Ishikawa (cell line): ENCODE data around the gene ATP6V0C.
A peak's percentile ranks its signal among the peaks of the same experiment; 100 is the strongest.

Experiments used
- CEBPB ChIP-seq: IDR thresholded peaks from 2 replicates; pipeline ENCODE4 v1.6.1; 2012
- CREB1 ChIP-seq: IDR thresholded peaks from 2 replicates; pipeline ENCODE4 v1.6.1; 2012; ENCODE audit warnings: low read depth
- EGR1 ChIP-seq: IDR thresholded peaks from 2 replicates; pipeline ENCODE4 v1.6.1; 2012
- EP300 ChIP-seq: IDR thresholded peaks from 2 replicates; pipeline ENCODE4 v1.6.1; 2012; ENCODE audit warnings: borderline replicate concordance
- FOXM1 ChIP-seq: IDR thresholded peaks from 2 replicates; pipeline ENCODE4 v1.6.1; 2012; ENCODE audit warnings: low read depth, borderline replicate concordance
- NFIC ChIP-seq: IDR thresholded peaks from 2 replicates; pipeline ENCODE4 v1.6.1; 2012
- RAD21 ChIP-seq: IDR thresholded peaks from 2 replicates; pipeline ENCODE4 v1.6.1; 2012; ENCODE audit warnings: low read depth
- TAF1 ChIP-seq: IDR thresholded peaks from 2 replicates; pipeline ENCODE4 v1.6.1; 2012; ENCODE audit warnings: low read depth, mild to moderate bottlenecking
- TCF12 ChIP-seq: IDR thresholded peaks from 2 replicates; pipeline ENCODE4 v1.6.1; 2012; ENCODE audit warnings: low read depth
- TEAD4 ChIP-seq: IDR thresholded peaks from 2 replicates; pipeline ENCODE4 v1.6.1; 2012
- YY1 ChIP-seq: IDR thresholded peaks from 2 replicates; pipeline ENCODE4 v1.6.1; 2012; ENCODE audit warnings: low read depth
- ZBTB7A ChIP-seq: IDR thresholded peaks from 2 replicates; pipeline ENCODE4 v1.6.1; 2012; ENCODE audit warnings: low read depth
- TF ChIP-seq, protein P1 (sequence below): IDR thresholded peaks from 2 replicates; pipeline ENCODE4 v1.6.1; 2012
- TF ChIP-seq, protein P2 (sequence below): IDR thresholded peaks from 2 replicates; pipeline ENCODE4 v1.6.1; 2012
- TF ChIP-seq, protein P3 (sequence below): IDR thresholded peaks from 2 replicates; pipeline ENCODE4 v1.6.1; 2012; ENCODE audit warnings: low read depth, mild to moderate bottlenecking

The ATP6V0C gene

DNA sequence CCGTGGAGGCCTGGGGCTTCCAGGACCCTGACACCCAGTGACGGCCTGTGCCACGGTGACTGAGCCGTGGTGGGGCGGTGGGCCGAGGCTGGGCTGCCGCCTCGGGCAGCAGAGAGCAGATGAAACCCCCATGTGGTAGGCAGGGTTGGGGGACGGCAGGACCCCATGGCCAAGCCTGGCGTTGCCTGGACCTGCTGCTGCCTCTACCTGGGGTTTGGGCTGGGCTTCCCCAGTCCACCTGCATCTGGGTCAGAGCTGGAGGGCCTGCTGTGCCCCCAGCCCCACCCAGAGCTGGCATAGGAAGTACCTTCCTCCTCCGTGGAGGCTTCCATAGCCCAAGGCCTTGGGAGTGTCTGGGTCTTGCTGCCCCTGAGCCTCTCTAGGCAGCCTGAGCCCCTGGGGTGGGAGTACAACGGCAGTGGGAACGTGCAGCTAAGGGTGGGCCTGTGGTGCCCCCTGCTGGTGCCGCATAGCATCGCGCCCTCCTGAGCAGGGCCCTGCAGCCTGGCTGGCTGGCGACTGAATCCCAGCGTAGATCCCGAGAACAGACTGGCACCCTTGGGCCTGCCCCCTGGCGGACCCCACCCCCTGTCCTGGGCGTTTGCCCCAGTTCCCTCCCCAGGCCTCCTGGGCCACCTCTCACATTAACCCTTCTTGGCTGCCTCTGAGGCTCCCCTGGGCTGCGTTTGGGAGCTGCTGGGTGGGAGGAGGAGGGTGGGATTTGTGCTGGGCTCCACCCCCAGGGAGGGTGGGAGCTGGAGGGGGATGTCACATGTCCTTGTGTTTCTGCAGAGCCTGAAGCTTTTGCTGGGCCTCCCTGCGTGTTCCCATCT lies 12.6 kb upstream of the ATP6V0C start:
- no peak for TF ChIP-seq CEBPB
- TF ChIP-seq EP300: no peak
- no peak for TF ChIP-seq FOXM1
- TF ChIP-seq EGR1: no peak
- no peak for TF ChIP-seq TEAD4
- TF ChIP-seq, protein P1, sequence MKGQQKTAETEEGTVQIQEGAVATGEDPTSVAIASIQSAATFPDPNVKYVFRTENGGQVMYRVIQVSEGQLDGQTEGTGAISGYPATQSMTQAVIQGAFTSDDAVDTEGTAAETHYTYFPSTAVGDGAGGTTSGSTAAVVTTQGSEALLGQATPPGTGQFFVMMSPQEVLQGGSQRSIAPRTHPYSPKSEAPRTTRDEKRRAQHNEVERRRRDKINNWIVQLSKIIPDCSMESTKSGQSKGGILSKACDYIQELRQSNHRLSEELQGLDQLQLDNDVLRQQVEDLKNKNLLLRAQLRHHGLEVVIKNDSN: peak; percentile 69
- no peak for TF ChIP-seq NFIC
- TF ChIP-seq, protein P2, sequence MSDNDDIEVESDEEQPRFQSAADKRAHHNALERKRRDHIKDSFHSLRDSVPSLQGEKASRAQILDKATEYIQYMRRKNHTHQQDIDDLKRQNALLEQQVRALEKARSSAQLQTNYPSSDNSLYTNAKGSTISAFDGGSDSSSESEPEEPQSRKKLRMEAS: no peak; the same call in 1 of the 2 replicates
- TF ChIP-seq TCF12: no peak
- no peak for TF ChIP-seq YY1
- TF ChIP-seq RAD21: peak; percentile 93
- TF ChIP-seq CREB1: no peak
- TF ChIP-seq, protein P3, sequence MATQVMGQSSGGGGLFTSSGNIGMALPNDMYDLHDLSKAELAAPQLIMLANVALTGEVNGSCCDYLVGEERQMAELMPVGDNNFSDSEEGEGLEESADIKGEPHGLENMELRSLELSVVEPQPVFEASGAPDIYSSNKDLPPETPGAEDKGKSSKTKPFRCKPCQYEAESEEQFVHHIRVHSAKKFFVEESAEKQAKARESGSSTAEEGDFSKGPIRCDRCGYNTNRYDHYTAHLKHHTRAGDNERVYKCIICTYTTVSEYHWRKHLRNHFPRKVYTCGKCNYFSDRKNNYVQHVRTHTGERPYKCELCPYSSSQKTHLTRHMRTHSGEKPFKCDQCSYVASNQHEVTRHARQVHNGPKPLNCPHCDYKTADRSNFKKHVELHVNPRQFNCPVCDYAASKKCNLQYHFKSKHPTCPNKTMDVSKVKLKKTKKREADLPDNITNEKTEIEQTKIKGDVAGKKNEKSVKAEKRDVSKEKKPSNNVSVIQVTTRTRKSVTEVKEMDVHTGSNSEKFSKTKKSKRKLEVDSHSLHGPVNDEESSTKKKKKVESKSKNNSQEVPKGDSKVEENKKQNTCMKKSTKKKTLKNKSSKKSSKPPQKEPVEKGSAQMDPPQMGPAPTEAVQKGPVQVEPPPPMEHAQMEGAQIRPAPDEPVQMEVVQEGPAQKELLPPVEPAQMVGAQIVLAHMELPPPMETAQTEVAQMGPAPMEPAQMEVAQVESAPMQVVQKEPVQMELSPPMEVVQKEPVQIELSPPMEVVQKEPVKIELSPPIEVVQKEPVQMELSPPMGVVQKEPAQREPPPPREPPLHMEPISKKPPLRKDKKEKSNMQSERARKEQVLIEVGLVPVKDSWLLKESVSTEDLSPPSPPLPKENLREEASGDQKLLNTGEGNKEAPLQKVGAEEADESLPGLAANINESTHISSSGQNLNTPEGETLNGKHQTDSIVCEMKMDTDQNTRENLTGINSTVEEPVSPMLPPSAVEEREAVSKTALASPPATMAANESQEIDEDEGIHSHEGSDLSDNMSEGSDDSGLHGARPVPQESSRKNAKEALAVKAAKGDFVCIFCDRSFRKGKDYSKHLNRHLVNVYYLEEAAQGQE: no peak
- peak; percentile 69; the same call in 1 of the 2 replicates for TF ChIP-seq ZBTB7A
- TF ChIP-seq TAF1: no peak

DNA sequence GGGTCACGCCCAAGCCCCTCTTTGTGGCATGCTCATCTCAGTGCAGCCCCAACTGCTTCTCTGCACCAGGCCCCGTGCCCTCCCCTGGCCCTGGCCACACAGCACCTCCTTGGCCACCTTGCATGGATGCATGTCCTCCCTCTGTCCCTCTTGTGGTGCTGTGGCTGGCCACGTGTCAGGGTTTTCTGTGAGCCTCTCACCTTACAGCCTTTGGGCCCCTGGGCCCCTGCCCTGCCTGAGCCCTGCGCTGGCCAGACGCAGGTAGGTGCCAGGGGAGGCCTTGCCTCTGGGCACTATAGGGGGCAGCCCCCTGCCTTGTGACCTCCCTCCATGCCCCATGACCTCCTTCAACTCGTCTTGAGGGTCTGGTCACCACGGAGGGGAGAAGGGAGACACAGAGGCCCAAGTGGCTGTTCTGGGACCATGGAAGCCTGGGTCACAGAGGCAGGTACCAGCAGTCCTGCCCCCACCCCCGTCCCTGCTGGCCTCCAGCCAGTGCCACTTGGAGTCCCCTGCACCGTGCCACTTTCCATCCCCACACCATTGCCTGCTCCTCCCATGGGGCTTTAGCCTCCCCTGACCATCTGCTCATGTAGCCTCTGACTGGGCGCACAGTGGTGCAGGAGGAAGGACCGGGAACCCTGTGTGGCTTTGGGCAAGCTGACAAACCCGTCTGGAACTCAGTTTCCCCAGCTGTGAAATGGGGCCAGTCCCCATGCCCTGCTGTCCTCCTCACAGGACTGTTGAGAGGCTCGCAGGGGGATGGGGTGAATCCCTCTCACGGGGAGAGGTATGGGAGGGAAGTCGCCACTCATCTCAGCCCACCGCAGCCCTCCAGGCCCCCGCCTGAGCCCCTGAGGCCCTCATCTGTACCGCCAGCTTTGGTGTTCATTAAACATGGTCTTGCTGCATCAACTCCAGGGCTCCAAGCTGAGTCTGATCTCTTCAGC lies 11.5 kb upstream of the ATP6V0C start:
- TF ChIP-seq ZBTB7A (no peak), TCF12 (no peak), EP300 (no peak), YY1 (no peak), NFIC (no peak), CREB1 (no peak), CEBPB (no peak), TAF1 (no peak), EGR1 (no peak), TEAD4 (no peak), FOXM1 (no peak), RAD21 (no peak)
- TF ChIP-seq, protein P2: no peak; the same call in 1 of the 2 replicates
- TF ChIP-seq, protein P1: no peak
- TF ChIP-seq, protein P3: no peak

DNA sequence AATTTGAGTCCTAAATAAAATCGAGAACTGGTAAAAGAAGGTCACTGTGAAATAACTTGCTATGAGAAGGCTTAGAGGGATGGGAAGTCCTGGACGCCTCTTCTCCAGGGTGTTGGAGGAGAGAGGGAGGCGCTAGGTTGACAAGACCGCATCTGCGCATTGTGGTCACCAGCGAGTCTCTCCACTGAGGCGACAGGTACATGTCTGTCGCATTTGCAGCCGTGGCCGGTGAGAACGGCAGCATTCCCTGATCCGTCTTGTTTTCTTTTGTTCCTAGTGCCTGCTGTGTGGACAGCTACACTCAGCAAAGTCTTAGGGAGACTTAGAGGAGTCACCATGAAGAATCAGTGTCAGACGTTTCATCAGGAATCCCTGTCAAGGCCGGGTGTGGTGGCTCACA lies 8.1 kb upstream of the ATP6V0C start:
- TF ChIP-seq RAD21 (no peak), EGR1 (no peak)

DNA sequence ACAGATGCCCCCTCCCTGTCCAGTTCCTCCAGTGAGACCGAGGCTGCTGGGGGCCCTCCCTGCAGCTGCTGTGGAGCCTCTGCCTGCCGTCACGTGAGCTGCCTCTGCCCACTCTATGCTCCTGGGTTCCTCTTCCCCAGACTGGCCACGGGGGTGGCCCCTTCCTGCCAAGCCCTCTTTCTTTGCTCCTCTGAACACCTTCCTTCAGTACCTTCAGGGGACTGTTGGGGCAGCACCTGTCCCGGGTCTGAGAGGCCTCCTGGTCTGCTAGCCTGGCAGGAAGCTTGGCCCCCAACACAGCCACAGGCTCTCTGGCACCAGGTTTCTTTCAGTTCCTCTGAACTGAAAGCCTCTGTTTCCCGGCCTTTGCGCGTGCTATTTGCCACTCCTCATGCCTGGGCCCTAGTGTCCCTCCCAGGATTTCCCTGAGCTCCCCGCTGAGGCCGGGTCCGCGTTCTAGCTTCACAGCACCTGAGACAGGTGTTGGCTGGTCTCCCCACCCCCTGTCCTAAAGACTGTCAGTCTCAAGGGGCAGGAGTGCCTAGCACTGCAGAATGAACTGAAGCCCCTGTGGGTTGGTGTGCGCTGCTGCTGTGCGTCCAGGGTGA lies 6.6 kb upstream of the ATP6V0C start:
- TF ChIP-seq NFIC (no peak), RAD21 (no peak), TAF1 (no peak), YY1 (no peak), ZBTB7A (no peak), TEAD4 (no peak), FOXM1 (no peak), EGR1 (no peak), CEBPB (no peak), TCF12 (no peak), EP300 (no peak), CREB1 (no peak)
- TF ChIP-seq, protein P2: no peak
- TF ChIP-seq, protein P3: no peak
- TF ChIP-seq, protein P1: no peak
